GM19351 (cell line): ENCODE data around the gene TOR1A.
"Not testable (repeated sequence)": the region's sequence is repeated elsewhere in the genome, so short reads cannot be mapped to it uniquely, and the experiment has no call there.

Experiments used
- ATAC-seq: cut with Tn5 transposase; IDR thresholded peaks from one replicate; pipeline ENCODE4 v1.9.1; 2021; ENCODE audit warnings: mild to moderate bottlenecking, moderate library complexity; ENCODE audit not compliant: unreplicated experiment

The TOR1A gene

GRCh38 chr9:129822898-129823541, 916 bp downstream of the TOR1A start:
- ATAC-seq: no peak

GRCh38 chr9:129816501-129817435, 7.2 kb downstream of the TOR1A start:
- ATAC-seq: no peak

- ATAC-seq: no peak
These were observed 8.7 kb downstream of the TOR1A start for GRCh38 chr9:129815278-129815677.

- ATAC-seq: no peak
These were observed 9.3 kb downstream of the TOR1A start for GRCh38 chr9:129814432-129815223.

GRCh38 chr9:129813661-129814060, 10.3 kb downstream of the TOR1A start:
- no peak for ATAC-seq

GRCh38 chr9:129812385-129812784, 11.6 kb downstream of the TOR1A start:
- ATAC-seq: no peak

GRCh38 chr9:129811967-129812363, 12.0 kb downstream of the TOR1A start:
- ATAC-seq: no peak

GRCh38 chr9:129810788-129811187, 13.1 kb downstream of the TOR1A start:
- ATAC-seq: no peak

GRCh38 chr9:129810116-129810515, 13.8 kb downstream of the TOR1A start:
- ATAC-seq: no peak

GRCh38 chr9:129809346-129809745, 14.6 kb downstream of the TOR1A start:
- no peak for ATAC-seq

- ATAC-seq: no peak
These were observed 17.9 kb downstream of the TOR1A start for GRCh38 chr9:129806061-129806460.

GRCh38 chr9:129803676-129804060, 20.3 kb downstream of the TOR1A start:
- peak; percentile 9 for ATAC-seq

GRCh38 chr9:129802833-129803675, 20.9 kb downstream of the TOR1A start, which contains the start of gene TOR1B:
TOR1B (plus strand) TSS chr9:129803184; CDS start chr9:129803213, 29 bp downstream.
- peak; percentile 95 for ATAC-seq

GRCh38 chr9:129801504-129801903, 22.4 kb downstream of the TOR1A start:
- ATAC-seq: no peak

- ATAC-seq: no peak
These were observed 25.0 kb downstream of the TOR1A start for GRCh38 chr9:129798973-129799372.

- not testable (repeated sequence) for ATAC-seq
These were observed 27.9 kb downstream of the TOR1A start for GRCh38 chr9:129796029-129796428.

- no peak for ATAC-seq
These were observed 29.4 kb downstream of the TOR1A start for GRCh38 chr9:129794549-129794948.

GRCh38 chr9:129786481-129786880, 37.5 kb downstream of the TOR1A start:
- no peak for ATAC-seq

GRCh38 chr9:129785866-129786265, 38.1 kb downstream of the TOR1A start:
- ATAC-seq: no peak

GRCh38 chr9:129784970-129785369, 39.0 kb downstream of the TOR1A start:
- ATAC-seq: not testable (repeated sequence)
